Measurements from ENCODE around the gene AUNIP.

The AUNIP gene

DNA sequence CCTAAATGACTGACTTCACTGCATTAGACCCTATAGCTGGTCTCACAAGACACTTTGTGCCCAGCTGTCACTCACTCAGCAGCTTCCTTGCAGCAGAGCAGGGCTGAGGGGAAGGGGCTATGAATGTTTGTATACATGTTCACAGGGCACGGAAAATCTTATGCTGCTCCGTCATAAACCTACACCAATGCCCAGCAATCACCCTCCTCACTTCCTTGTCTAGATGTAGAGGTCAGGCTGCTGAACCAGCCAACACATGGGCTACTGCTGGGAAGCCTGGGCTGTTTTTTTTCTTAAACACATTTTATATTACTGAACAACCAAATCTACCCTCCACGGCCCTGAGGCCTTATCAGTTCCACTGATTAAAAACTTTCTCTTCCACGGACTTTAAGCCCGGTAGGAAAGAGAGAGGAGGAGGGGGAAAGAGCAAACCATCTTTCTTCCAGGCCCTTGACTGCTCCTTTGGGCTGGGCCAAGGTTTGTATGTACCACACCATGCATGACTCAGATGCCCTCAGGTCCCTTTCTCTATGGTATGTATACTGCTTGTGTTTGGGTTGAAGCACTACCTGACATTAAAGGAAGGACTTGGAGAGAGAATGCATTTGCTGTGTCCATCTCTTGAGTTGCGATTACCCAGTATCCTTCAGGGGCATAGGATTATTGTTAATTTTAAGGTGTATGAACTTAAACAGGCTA, 26.8 kb downstream of the AUNIP start:
- no peak for ATAC-seq
- Mint-ChIP-seq H3K4me3 (no peak overlapping the region), H3K9me3 (no peaks in the 10 kb centered on the region), H3K27ac (no peak overlapping the region), H3K4me1 (no peaks in the 10 kb centered on the region), H3K27me3 (no peaks in the 10 kb centered on the region)
- DNase-seq: no peak

GRCh38 chr1:25831569-25832196, 27.6 kb downstream of the AUNIP start:
- Mint-ChIP-seq H3K9me3 (no peaks in the 10 kb centered on the region), H3K27me3 (no peaks in the 10 kb centered on the region), H3K4me3 (no peak overlapping the region), H3K4me1 (no peaks in the 10 kb centered on the region), H3K27ac (no peak overlapping the region)
- no peak for DNase-seq
- ATAC-seq: no peak

DNA sequence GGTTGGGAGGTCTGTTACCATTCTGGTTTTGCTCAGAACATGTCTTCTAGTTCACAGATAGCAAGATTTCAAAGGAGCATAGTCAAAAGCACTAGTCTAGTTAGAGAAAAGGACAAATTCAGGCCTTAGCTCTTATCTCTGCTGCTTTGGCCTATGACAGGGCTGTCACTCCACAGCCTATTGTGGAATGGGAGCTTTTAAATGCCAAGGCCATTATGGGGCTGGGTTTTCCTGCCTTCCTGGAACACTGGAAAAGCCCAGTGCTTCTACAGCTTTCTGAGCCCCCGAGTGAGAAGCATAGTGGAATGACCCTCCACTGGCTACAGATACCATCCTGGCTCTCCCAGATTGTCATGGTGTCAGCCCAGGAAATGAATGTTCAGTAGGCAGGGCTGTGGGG, 30.2 kb downstream of the AUNIP start:
- Mint-ChIP-seq H3K9me3 (no peaks in the 10 kb centered on the region), H3K4me3 (no peak overlapping the region), H3K27me3 (no peaks in the 10 kb centered on the region), H3K27ac (no peak overlapping the region), H3K4me1 (no peaks in the 10 kb centered on the region)
- DNase-seq (no peak), ATAC-seq (no peak)

GRCh38 chr1:25828491-25828890, 30.8 kb downstream of the AUNIP start:
- Mint-ChIP-seq H3K27me3 (no peaks in the 10 kb centered on the region), H3K4me3 (no peak overlapping the region), H3K9me3 (no peaks in the 10 kb centered on the region), H3K27ac (no peak overlapping the region), H3K4me1 (no peaks in the 10 kb centered on the region)
- DNase-seq: no peak
- ATAC-seq: no peak

DNA sequence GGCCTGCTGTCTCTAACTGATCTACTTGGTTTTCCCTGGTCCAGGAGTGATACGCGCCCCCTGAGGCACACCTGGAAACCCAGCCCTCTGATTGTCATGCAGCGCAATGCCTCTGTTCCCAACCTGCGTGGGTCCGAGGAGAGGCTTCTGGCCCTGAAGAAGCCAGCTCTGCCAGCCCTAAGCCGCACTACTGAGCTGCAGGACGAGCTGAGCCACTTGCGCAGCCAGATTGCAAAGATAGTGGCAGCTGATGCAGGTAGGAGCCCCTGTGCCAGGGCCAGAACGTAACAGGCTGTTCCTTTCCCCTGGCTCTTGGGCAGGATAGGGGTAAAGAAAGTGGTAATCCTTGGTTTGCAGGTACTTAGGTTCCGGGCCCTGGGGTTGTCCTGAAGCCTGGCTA, 32.7 kb downstream of the AUNIP start:
- Mint-ChIP-seq H3K4me1 (peaks cover 9% of the 10 kb centered on the region), H3K9me3 (no peaks in the 10 kb centered on the region), H3K27me3 (no peaks in the 10 kb centered on the region), H3K4me3 (no peak overlapping the region), H3K27ac (no peak overlapping the region)
- no peak for DNase-seq
- ATAC-seq: no peak

- no peaks in the 10 kb centered on the region for H3K27me3 Mint-ChIP-seq
- no peaks in the 10 kb centered on the region for H3K9me3 Mint-ChIP-seq
- peaks cover 19% of the 10 kb centered on the region for H3K4me1 Mint-ChIP-seq
- H3K27ac Mint-ChIP-seq: no peak overlapping the region
- ATAC-seq (no peak), DNase-seq (no peak)
- no peak overlapping the region for H3K4me3 Mint-ChIP-seq
Observed at GRCh38 chr1:25825605-25826004, 33.7 kb downstream of the AUNIP start.

DNA sequence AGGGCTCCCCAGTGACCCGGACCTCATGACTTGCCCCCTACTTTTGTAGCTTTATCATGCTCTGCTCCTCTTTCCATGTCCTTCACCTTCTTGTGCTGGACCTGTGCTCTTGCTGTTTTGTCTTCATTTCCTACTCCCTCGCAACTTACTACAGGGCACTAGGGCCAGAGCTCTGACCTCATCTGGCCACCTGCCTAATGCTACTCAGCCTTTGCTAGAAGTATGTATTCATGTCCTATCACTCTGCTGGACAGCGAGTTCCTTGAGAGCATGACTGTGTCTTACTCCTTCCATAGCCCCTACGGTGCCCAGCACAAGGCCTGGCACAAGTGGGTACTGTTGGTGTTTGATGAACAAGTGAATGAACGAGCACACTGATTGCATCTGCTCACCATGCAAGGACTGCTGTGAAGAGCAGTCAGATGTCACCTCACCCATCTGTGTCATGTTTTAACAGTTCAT, 37.6 kb downstream of the AUNIP start:
- ATAC-seq (no peak), DNase-seq (no peak)
- H3K27me3 Mint-ChIP-seq: no peaks in the 10 kb centered on the region
- no peaks in the 10 kb centered on the region for H3K9me3 Mint-ChIP-seq
- H3K27ac Mint-ChIP-seq: peak overlapping the region in 1 of 2 donors; percentile 98
- H3K4me1 Mint-ChIP-seq: peaks cover 39% of the 10 kb centered on the region
- peak overlapping the region; percentile 92 to 99 for H3K4me3 Mint-ChIP-seq

GRCh38 chr1:25821112-25821476, 38.2 kb downstream of the AUNIP start:
- peak overlapping the region; percentile 92 to 99 for H3K4me3 Mint-ChIP-seq
- no peak for ATAC-seq
- no peaks in the 10 kb centered on the region for H3K27me3 Mint-ChIP-seq
- peak overlapping the region; percentile 97 to 98 for H3K27ac Mint-ChIP-seq
- H3K4me1 Mint-ChIP-seq: peaks cover 39% of the 10 kb centered on the region
- DNase-seq: no peak
- H3K9me3 Mint-ChIP-seq: no peaks in the 10 kb centered on the region

DNA sequence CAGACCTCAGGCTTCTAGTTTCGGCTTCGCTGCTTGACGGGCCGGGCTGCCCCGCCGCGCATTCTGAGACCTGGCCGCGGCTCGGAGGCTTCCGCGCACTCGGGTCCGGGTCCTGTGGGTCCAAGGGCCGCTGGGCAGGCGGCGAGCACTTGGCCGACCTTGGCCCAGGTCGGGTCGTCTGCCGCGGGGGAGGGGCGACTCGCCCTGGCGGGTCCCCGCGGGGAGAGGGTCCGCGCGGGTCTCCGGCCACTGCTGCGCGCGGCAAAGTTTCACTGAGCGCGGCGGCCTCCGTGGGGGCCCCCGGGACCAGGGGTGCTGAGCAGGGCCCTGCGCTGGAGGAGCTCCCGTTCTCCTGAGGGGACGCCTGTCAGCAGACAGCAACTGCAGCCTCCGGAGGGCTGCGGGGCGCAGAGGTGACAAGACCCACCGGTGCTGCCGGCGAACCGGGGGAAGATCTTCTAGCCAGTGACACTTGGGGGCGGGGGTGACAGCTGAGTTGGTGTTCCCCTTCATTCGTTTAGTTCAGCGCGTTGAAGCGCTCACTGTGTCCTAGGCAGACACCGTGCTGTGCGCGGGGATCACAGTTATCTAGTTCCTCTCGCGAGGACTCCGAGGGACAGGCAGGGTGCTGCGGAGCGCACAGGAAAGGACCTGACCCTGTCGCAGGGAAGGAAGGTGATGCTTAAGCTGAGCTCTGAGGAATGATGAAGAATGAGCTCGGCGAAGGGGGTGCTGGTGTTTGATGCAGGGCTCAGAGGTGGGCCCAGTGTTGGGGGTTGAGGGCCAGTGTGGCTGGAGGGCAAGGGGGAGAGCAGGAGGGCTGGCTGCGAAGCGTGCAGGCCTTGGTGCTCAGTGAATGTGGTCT, 38.8 kb downstream of the AUNIP start:
- ATAC-seq: peak; percentile 82
- H3K4me3 Mint-ChIP-seq: peak overlapping the region; percentile 92 to 99

DNA sequence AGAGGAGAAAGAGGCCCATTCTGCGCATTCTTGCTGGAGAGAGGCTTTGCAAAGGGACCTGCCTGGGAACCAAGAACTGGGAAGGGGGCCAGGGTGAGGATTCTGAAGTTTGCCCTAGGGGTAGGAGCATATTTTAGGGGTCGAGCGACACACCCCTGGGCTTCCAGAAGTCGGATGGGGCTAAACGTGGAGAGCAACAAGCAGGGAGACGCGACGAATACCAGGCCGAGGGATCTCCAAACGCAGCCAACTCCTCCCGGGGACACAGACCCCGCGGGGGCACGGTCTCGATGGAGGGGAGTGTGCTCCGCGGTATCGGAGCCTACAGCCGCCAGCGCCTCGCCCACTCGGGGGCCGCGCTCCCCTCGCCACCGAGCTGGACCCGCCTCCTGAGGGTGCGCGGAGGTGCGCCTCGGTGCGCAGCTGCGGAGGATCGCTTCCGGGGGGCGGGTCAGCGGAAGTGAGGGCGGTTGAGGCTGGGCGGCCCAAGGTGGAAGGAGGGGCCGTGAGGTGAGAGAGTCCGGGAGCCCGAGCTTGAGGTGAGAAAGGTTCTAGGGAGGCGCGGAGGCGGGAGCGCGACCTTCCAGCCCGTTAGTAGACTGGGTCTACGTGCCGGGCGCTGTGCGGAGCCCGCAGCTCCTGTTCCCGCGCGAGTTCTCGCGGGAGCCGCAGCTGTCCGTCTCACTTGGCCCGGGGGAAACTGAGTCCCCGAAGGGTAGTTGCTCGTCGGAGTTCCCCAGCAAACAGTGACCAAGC, 39.6 kb downstream of the AUNIP start, which contains the start of gene MTFR1L:
MTFR1L (plus strand) TSS at position 464 of the 756 bp plus-strand sequence. CDS start 3,151 bp downstream, outside the sequence.
- Mint-ChIP-seq H3K27me3 (no peaks in the 10 kb centered on the region), H3K9me3 (no peaks in the 10 kb centered on the region), H3K4me3 (peak within 1 kb of the TSS; percentile 92 to 99), H3K4me1 (peaks cover 39% of the 10 kb centered on the region), H3K27ac (peak within 1 kb of the TSS; percentile 97 to 98)
- ATAC-seq (peak; percentile 90), DNase-seq (peak; percentile 94 to 96)

More for the DNA sequence above, 38.8 kb downstream of the AUNIP start:
- peak; percentile 76 to 83 for DNase-seq
- Mint-ChIP-seq H3K9me3 (no peaks in the 10 kb centered on the region), H3K4me1 (peaks cover 39% of the 10 kb centered on the region), H3K27ac (peak overlapping the region; percentile 97 to 98), H3K27me3 (no peaks in the 10 kb centered on the region)

DNA sequence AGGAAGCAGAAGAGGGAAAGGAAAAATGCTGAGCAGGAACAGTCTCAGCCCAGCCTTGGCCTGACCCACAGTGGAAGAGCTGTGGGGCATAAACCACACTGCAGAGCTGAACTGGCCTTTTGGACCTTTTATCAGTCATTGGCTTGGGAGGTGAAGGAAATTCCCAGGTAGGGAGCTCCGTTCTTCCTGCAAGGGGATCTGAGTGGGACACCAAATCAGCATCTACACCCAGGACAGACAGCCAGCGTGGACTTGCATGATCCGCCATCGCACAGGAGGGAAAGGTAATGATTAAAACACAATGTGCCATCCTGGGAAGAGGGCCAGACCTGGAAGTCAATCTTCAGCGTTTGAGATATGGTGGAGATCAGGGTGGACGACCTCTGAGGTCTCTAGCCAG, 40.7 kb downstream of the AUNIP start:
- Mint-ChIP-seq H3K27ac (peak overlapping the region in 1 of 2 donors; percentile 91), H3K4me3 (peak overlapping the region; percentile 92 to 99), H3K9me3 (no peaks in the 10 kb centered on the region), H3K27me3 (no peaks in the 10 kb centered on the region), H3K4me1 (peaks cover 39% of the 10 kb centered on the region)
- DNase-seq (no peak), ATAC-seq (no peak)

DNA sequence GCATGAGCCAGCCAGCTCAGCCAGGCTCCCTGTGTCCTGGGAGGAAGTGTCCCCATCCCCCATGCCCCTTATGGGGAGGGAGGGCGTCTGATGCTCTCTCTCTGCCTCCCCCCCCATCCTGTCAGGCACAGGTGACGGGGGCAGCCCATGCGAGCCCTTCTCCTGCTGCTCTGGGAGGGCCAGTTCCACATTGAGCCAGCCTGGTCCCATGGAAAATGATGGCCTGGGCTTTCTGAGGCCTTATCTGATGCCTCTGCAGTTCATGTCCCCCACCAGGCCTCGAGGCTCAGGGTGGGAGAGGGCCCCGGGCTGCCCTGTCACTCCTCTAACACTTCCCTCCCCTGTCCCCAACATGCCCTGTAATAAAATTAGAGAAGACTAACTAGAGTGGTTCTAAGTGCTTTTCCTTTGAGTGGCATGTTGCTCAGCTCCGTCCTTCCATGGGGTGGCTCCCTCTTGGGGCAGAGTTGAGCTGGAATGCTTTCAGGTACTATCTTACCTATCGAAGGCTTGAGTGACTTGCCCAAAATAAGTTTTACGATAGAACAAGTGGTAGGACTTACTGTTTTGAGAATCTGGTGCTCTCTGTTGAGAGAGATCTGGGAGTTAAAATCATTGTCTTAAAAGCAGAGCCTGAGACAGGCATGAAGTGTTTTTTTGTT, 41.3 kb downstream of the AUNIP start:
- ATAC-seq (no peak), DNase-seq (no peak)
- Mint-ChIP-seq H3K27ac (peak overlapping the region in 1 of 2 donors; percentile 84), H3K4me3 (peak overlapping the region; percentile 92 to 99), H3K27me3 (no peaks in the 10 kb centered on the region), H3K4me1 (peaks cover 39% of the 10 kb centered on the region), H3K9me3 (no peaks in the 10 kb centered on the region)

- no peaks in the 10 kb centered on the region for H3K27me3 Mint-ChIP-seq
- no peak for DNase-seq
- no peak overlapping the region for H3K27ac Mint-ChIP-seq
- ATAC-seq: no peak
- H3K4me1 Mint-ChIP-seq: peaks cover 28% of the 10 kb centered on the region
- no peak overlapping the region for H3K4me3 Mint-ChIP-seq
- H3K9me3 Mint-ChIP-seq: no peaks in the 10 kb centered on the region
Observed at GRCh38 chr1:25816112-25816718, 43.0 kb downstream of the AUNIP start.

Measured in stimulated activated naive CD8-positive, alpha-beta T cell treated with anti-CD3 and anti-CD28 coated beads, Interleukin-15, amount 100 ng/mL, for 72 hours (primary cell).